Astrocyte of the cerebellum (primary cell): ENCODE data around the gene PINLYP.

ENCODE experiments used
- DNase-seq: peaks from one replicate; pipeline ENCODE4 v3.0.0-alpha.2; 2011; ENCODE audit warnings: low read depth
- H3K4me3 ChIP-seq: 2 replicates; pipeline ENCODE4 v1.5.1; 2011; ENCODE audit warnings: mild to moderate bottlenecking, low read depth, low read length, moderate library complexity
- in situ Hi-C: cut with HindIII; loops from 2 replicates; pipeline ENCODE4 v1.10.0; 2017; ENCODE audit warnings: low sequenced_read_pairs
- TF ChIP-seq, protein P1 (sequence below): IDR thresholded peaks from 2 replicates; pipeline ENCODE4 v1.5.1; 2012; ENCODE audit warnings: low read length, low read depth, moderate library complexity, mild to moderate bottlenecking; ENCODE audit errors: missing control alignments

PINLYP gene

DNA sequence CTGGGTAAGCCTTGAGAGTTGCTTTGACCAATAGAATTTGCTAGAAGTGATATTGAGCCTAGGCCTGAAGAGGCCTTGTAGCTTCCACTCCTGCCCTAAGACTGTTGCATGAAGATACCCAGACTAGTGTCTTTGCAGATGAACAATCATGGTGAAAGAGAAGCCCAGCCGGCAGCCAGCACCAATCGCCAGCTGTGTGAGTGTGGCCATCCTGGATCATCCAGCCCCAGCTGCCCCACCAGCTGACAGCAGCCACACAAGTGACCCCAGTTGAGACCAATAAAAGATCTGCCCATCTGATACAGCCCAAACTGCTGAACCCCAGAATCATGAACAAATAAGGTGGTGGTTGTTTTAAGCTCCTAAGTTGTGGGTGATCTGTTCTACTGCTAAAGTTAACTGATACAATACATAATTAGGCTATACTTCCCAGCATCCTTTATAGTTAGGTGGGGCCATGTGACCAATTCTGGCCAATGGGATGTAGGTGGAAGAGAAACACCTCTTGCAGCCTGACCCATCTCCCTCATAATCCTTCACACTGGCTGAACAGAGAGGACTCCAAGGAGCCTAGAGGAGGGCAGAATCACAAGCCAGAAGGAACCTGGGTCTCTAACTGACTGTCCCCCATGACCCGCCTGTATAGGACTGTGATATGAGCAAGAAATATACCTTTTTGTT lies 53.2 kb downstream of the PINLYP start:
- in situ Hi-C loops: no loop called here
- no peak overlapping the region for H3K4me3 ChIP-seq
- DNase-seq: no peak
- TF ChIP-seq, protein P1, sequence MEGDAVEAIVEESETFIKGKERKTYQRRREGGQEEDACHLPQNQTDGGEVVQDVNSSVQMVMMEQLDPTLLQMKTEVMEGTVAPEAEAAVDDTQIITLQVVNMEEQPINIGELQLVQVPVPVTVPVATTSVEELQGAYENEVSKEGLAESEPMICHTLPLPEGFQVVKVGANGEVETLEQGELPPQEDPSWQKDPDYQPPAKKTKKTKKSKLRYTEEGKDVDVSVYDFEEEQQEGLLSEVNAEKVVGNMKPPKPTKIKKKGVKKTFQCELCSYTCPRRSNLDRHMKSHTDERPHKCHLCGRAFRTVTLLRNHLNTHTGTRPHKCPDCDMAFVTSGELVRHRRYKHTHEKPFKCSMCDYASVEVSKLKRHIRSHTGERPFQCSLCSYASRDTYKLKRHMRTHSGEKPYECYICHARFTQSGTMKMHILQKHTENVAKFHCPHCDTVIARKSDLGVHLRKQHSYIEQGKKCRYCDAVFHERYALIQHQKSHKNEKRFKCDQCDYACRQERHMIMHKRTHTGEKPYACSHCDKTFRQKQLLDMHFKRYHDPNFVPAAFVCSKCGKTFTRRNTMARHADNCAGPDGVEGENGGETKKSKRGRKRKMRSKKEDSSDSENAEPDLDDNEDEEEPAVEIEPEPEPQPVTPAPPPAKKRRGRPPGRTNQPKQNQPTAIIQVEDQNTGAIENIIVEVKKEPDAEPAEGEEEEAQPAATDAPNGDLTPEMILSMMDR: no peak

DNA sequence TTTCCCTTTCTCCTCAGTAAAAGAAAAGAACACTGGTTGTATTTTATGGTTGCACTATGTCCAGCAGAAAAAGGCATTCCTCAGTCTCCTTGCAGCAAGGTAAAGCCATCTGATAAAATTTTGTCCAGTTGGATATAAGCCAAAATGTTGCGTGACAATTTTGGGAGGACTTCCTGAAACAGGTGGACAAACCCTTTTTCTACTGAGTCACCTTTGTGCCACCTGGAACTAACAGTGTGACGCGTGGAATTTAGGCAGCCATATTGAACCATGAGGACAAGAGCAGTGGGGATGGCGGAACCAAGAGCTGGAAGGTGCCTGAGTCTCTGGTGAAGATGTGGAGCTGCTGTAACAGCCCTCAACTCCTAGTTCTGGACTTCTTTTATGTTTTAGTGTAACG lies 55.9 kb downstream of the PINLYP start:
- no peak overlapping the region for H3K4me3 ChIP-seq
- in situ Hi-C loops: no loop called here
- DNase-seq: no peak
- TF ChIP-seq, protein P1: no peak
